Common myeloid progenitor, CD34-positive (primary cell): ENCODE measurements around the gene MOB3A.
A peak's percentile ranks its signal among the peaks of the same experiment; 100 is the strongest.

Experiments
- CTCF ChIA-PET: fragments of 350-600 bp; sonication (Branson Sonifier 250); formaldehyde crosslinking; loops from one replicate; lab custom pipeline; 2021; ENCODE audit warnings: antibody characterized with exemption; lab: Charles Lee
- POLR2A ChIA-PET: fragments of 350-600 bp; sonication (Branson Sonifier 250); formaldehyde crosslinking; loops from one replicate; lab custom pipeline; 2021; ENCODE audit warnings: antibody characterized with exemption; lab: Charles Lee
- DNase-seq, 3 donors: peaks; one replicate each; pipeline versions ENCODE4 v3.0.0 to v3.0.0-alpha.2; 2013
- H3K27ac ChIP-seq, 2 experiments: 1 replicate in 1 of 2; 2 replicates in 1 of 2; pipeline ENCODE4 v1.7.0; 2013; ENCODE audit warnings: inconsistent platforms in 2 of 2, low read length in 2 of 2, mild to moderate bottlenecking in 2 of 2, low read depth in 1 of 2, moderate library complexity in 1 of 2; ENCODE audit not compliant: severe bottlenecking in 2 of 2, insufficient read depth in 1 of 2, poor library complexity in 1 of 2
- H3K27me3 ChIP-seq, 5 experiments: replicated peaks in 2 of 5; 1 replicate in 3 of 5; 2 replicates in 2 of 5; pipeline versions ENCODE4 v1.6.1 to v1.7.0; 2013; ENCODE audit warnings: low read length in 4 of 5, mild to moderate bottlenecking in 2 of 5, moderate library complexity in 2 of 5, inconsistent platforms in 1 of 5; ENCODE audit not compliant: insufficient read depth in 5 of 5, control insufficient read depth in 4 of 5
- H3K36me3 ChIP-seq, 4 experiments: 1 replicate in 2 of 4; 2 replicates in 2 of 4; pipeline versions ENCODE4 v1.6.1 to v1.7.0; 2013; ENCODE audit warnings: low read length in 3 of 4, control low read depth in 1 of 4, mild to moderate bottlenecking in 1 of 4; ENCODE audit not compliant: control insufficient read depth in 4 of 4, insufficient read depth in 4 of 4
- H3K4me1 ChIP-seq, 4 experiments: 1 replicate in 3 of 4; 2 replicates in 1 of 4; pipeline versions ENCODE4 v1.6.1 to v1.7.1; 2013; ENCODE audit warnings: low read length in 3 of 4, mild to moderate bottlenecking in 3 of 4, control low read depth in 1 of 4, inconsistent platforms in 1 of 4, moderate library complexity in 1 of 4; ENCODE audit not compliant: control insufficient read depth in 4 of 4, insufficient read depth in 4 of 4; ENCODE audit errors: control extremely low read depth in 1 of 4
- H3K4me3 ChIP-seq, 7 experiments: 1 replicate in 4 of 7; 2 replicates in 3 of 7; pipeline versions ENCODE4 v1.5.1 to v1.7.0; 2013; ENCODE audit warnings: mild to moderate bottlenecking in 7 of 7, low read length in 6 of 7, moderate library complexity in 6 of 7, inconsistent platforms in 2 of 7, low read depth in 2 of 7, control low read depth in 1 of 7; ENCODE audit not compliant: insufficient read depth in 4 of 7, control insufficient read depth in 1 of 7; ENCODE audit errors: extremely low read depth in 1 of 7
- H3K9me3 ChIP-seq, 5 experiments: 1 replicate in 4 of 5; 2 replicates in 1 of 5; pipeline versions ENCODE4 v1.6.1 to v1.7.1; 2013; ENCODE audit warnings: low read length in 4 of 5, mild to moderate bottlenecking in 2 of 5, inconsistent platforms in 1 of 5, low read depth in 1 of 5, moderate library complexity in 1 of 5; ENCODE audit not compliant: control insufficient read depth in 4 of 5, insufficient read depth in 2 of 5; ENCODE audit errors: control extremely low read depth in 1 of 5
- WGBS: methylation state at CpG from one replicate; pipeline ENCODE4 v1.1.5; 2013; ENCODE audit not compliant: insufficient coverage; 5-methylcytosine and 5-hydroxymethylcytosine counted together

Gene MOB3A

GRCh38 chr19:2083174-2083854, 12.8 kb downstream of the MOB3A start:
- H3K9me3 ChIP-seq, result no peaks in the 10 kb centered on the region
- H3K27me3 ChIP-seq, result no peaks in the 10 kb centered on the region
- peak overlapping the region in 5 of 7 experiments; percentile 33 to 60 (median 40) for H3K4me3 ChIP-seq
- CTCF ChIA-PET, result interaction anchor here (1.1 to 3.6 kb wide), 4 partner anchors 10 to 51 kb away, joined by 4 to 24 read pairs (median 14); partner anchors contain the start of gene MOB3A
- 4% methylated on average over 12 of the region's 20 CpGs for WGBS
- peak in 2 of 3 donors; percentile 85 to 87 for DNase-seq
- H3K36me3 ChIP-seq, result peaks cover 0 to 28% (median 22%) of the 10 kb centered on the region in 4 experiments
- H3K27ac ChIP-seq, result peak overlapping the region; percentile 51 to 64
- POLR2A ChIA-PET, result interaction anchor here (0.8 kb wide), 1 partner anchor 13 kb away, joined by 3 read pairs; the partner anchor contains the start of genes IZUMO4 and MOB3A
- H3K4me1 ChIP-seq, result peaks cover 0 to 74% (median 68%) of the 10 kb centered on the region in 4 experiments

- Histone ChIP-seq H3K9me3 (no peaks in the 10 kb centered on the region), H3K36me3 (peaks cover 0 to 39% (median 30%) of the 10 kb centered on the region in 4 experiments), H3K27ac (peak overlapping the region; percentile 33 to 64), H3K4me3 (peak overlapping the region in 3 of 7 experiments; percentile 16 to 60 (median 40)), H3K27me3 (no peaks in the 10 kb centered on the region), H3K4me1 (peaks cover 0 to 62% (median 57%) of the 10 kb centered on the region in 4 experiments)
- peak in 1 of 3 donors; percentile 48 for DNase-seq
- POLR2A ChIA-PET, result interaction anchor here (0.8 kb wide), 1 partner anchor 14 kb away, joined by 3 read pairs; the partner anchor contains the start of genes IZUMO4 and MOB3A
- CTCF ChIA-PET, result interaction anchor here (3.6 kb wide), 2 partner anchors 9 to 12 kb away, joined by 19 to 24 read pairs; partner anchors contain the start of gene MOB3A
- 79% methylated on average over 25 of the region's 30 CpGs for WGBS
These were observed 14.0 kb downstream of the MOB3A start for GRCh38 chr19:2081873-2082810.

- CTCF ChIA-PET, result interaction anchor here (0.8 to 1.4 kb wide), 6 partner anchors 10 to 156 kb away, joined by 3 to 8 read pairs (median 4); no protein-coding TSS in a partner anchor
- H3K27ac ChIP-seq, result no peak overlapping the region
These were observed 15.7 kb downstream of the MOB3A start for GRCh38 chr19:2080336-2080988.

GRCh38 chr19:2079865-2080301, 16.2 kb downstream of the MOB3A start:
- DNase-seq, result no peak
- Histone ChIP-seq H3K36me3 (peaks cover 0 to 57% (median 45%) of the 10 kb centered on the region in 4 experiments), H3K4me1 (peaks cover 0 to 44% (median 41%) of the 10 kb centered on the region in 4 experiments), H3K27me3 (no peaks in the 10 kb centered on the region), H3K27ac (no peak overlapping the region), H3K4me3 (no peak overlapping the region), H3K9me3 (no peaks in the 10 kb centered on the region)
- ChIA-PET CTCF (interaction anchor here (1.4 kb wide), 1 partner anchor 46 kb away, joined by 3 read pairs; no protein-coding TSS in a partner anchor), POLR2A (no interaction called here)
- 95% methylated on average over 20 of the region's 23 CpGs for WGBS

More at GRCh38 chr19:2080336-2080988, 15.7 kb downstream of the MOB3A start:
- POLR2A ChIA-PET, result no interaction called here
- H3K4me3 ChIP-seq, result no peak overlapping the region
- 97% methylated on average over 17 of the region's 23 CpGs for whole genome bisulfite sequencing
- no peaks in the 10 kb centered on the region for H3K27me3 ChIP-seq
- DNase-seq, result no peak
- no peaks in the 10 kb centered on the region for H3K9me3 ChIP-seq
- H3K4me1 ChIP-seq, result peaks cover 0 to 45% (median 42%) of the 10 kb centered on the region in 4 experiments
- peaks cover 0 to 51% (median 40%) of the 10 kb centered on the region in 4 experiments for H3K36me3 ChIP-seq

- WGBS, result 96% methylated on average over 30 of the region's 32 CpGs
- POLR2A ChIA-PET, result no interaction called here
- H3K27ac ChIP-seq, result no peak overlapping the region
- H3K27me3 ChIP-seq, result no peaks in the 10 kb centered on the region
- H3K4me1 ChIP-seq, result peaks cover 0 to 43% (median 39%) of the 10 kb centered on the region in 4 experiments
- DNase-seq, result no peak
- peaks cover 0 to 57% (median 45%) of the 10 kb centered on the region in 4 experiments for H3K36me3 ChIP-seq
- CTCF ChIA-PET, result no interaction called here
- H3K4me3 ChIP-seq, result no peak overlapping the region
- H3K9me3 ChIP-seq, result no peaks in the 10 kb centered on the region
These were observed 16.9 kb downstream of the MOB3A start for GRCh38 chr19:2079076-2079864.
